Vagina (tissue), 2 donors: ENCODE data around the gene WFIKKN1.

Experiments used
- CTCF ChIP-seq, 3 experiments: fragments of 450-650 bp in 2 of 3; fragments of 200-600 bp in 1 of 3; sonication (generic) in 1 of 3; IDR thresholded peaks; one replicate each; pipeline ENCODE4 v1.5.1; 2017 to 2019; ENCODE audit warnings: antibody characterized with exemption in 3 of 3, mild to moderate bottlenecking in 2 of 3, moderate library complexity in 2 of 3
- POLR2A ChIP-seq, 2 donors: fragments of 450-650 bp; IDR thresholded peaks; one replicate each; pipeline ENCODE4 v1.6.1; 2017; ENCODE audit warnings: antibody characterized with exemption in 2 of 2, mild to moderate bottlenecking in 2 of 2, moderate library complexity in 2 of 2
- POLR2AphosphoS5 ChIP-seq, 2 donors: sonication (generic); formaldehyde crosslinking; IDR thresholded peaks; one replicate each; pipeline ENCODE4 v1.9.0; 2017; ENCODE audit warnings: antibody characterized with exemption in 2 of 2, mild to moderate bottlenecking in 2 of 2, low read depth in 1 of 2; ENCODE audit not compliant: insufficient read depth in 1 of 2

- no peak for TF ChIP-seq CTCF (IDR thresholded peaks at IDR 0.05)
- no peak for TF ChIP-seq POLR2A (IDR thresholded peaks at IDR 0.05)
- no peak for TF ChIP-seq POLR2AphosphoS5 (IDR thresholded peaks at IDR 0.05; ENCODE audit: insufficient read depth in 1 of 2, low read depth in 1 of 2)
Measured at GRCh38 chr16:625117-625976, 5.4 kb upstream of the WFIKKN1 start.
